22Rv1 (cell line): ENCODE measurements around the gene PRKAR1B.

Experiments
- CTCF ChIP-seq: fragments of 450-650 bp; IDR thresholded peaks from 2 replicates; pipeline ENCODE4 v1.5.1; 2017; ENCODE audit warnings: mild to moderate bottlenecking
- ZFX ChIP-seq: fragments of 450-650 bp; IDR thresholded peaks from 2 replicates; pipeline ENCODE4 v1.6.1; 2017; ENCODE audit warnings: antibody characterized with exemption, borderline replicate concordance

DNA sequence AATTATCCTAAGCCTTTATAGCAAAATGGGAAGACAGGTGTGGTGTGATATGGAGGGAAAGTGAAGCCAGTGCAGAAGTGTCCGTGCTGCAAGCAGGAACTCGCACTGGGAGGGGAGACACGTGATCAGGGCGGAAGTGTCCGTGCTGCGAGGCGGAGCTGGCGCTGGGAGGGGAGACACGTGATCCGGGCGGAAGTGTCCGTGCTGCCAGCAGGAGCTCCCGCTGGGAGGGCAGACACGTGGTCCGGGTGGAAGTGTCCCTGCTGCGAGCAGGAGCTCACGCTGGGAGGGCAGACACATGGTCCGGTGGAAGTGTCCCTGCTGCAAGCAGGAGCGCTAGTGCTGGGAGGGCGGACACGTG lies 40.5 kb upstream of the PRKAR1B start:
- TF ChIP-seq CTCF (no peak), ZFX (no peak)
